ENCODE results near the gene GPX4. TPM values are rescaled to one million over a fixed set of nuclear protein-coding genes. Genes with fewer than 3 reads are reported as not detected.
A peak's percentile ranks its signal among the peaks of the same experiment; 100 is the strongest.

Gene GPX4
- total and polyA plus RNA-seq, 9 of the 15 experiments (the other 6 are each of a cell fraction or from before 2014, with no cell fraction given), result 61.4 to 661 (median 349) TPM

- Histone ChIP-seq H3K9ac (ENCODE audit: insufficient read depth in 1 of 2, low read depth in 2 of 2, low read length in 2 of 2) (no peak overlapping the region; a peak in 1 of 4 replicates), H3K4me2 (ENCODE audit: insufficient read depth, low read length) (no peak overlapping the region), H3K9me1 (ENCODE audit: control insufficient read depth, insufficient read depth, low read length) (no peaks in the 10 kb centered on the region), H3K27ac (ENCODE audit: extremely low read depth, low read depth, low read length) (no peak overlapping the region), H3K79me2 (ENCODE audit: control insufficient read depth, insufficient read depth, low read length) (peaks cover 32% of the 10 kb centered on the region), H3K4me1 (replicated peaks in 1 of 2; ENCODE audit: control insufficient read depth in 2 of 2, insufficient read depth in 2 of 2, low read length in 2 of 2) (peaks cover 4 to 71% of the 10 kb centered on the region in 2 experiments; a peak in 4 of 5 replicates), H3K27me3 (ENCODE audit: control insufficient read depth in 2 of 2, insufficient read depth in 2 of 2, low read length in 2 of 2) (no peaks in the 10 kb centered on the region), H3K36me3 (ENCODE audit: control insufficient read depth, insufficient read depth, low read length) (peaks cover 80% of the 10 kb centered on the region), H4K20me1 (replicated peaks; ENCODE audit: control insufficient read depth, insufficient read depth, low read length) (peaks cover 11% of the 10 kb centered on the region; the same call in 1 of the 2 replicates), H3K9me3 (replicated peaks; ENCODE audit: control insufficient read depth, insufficient read depth, low read depth, low read length) (no peaks in the 10 kb centered on the region), H3K4me3 (no peak overlapping the region), H2AFZ (ENCODE audit: low read depth, low read length) (no peak overlapping the region)
- no CpG with 5 or more reads among the region's 22 CpGs for WGBS (ENCODE audit: insufficient coverage, low coverage, missing lambda C conversion rate)
- no peak for FAIRE-seq
- no TSS peak for BruUV-seq (replicated peaks)
- no peak for ATAC-seq
- TF ChIP-seq CBX1 (IDR thresholded peaks at IDR 0.05; ENCODE audit: low read depth) (no peak), ZNF740 (CRISPR knock-in tag; IDR thresholded peaks at IDR 0.05) (peak; percentile 42; the same call in 1 of the 2 replicates), ZNF740 (tag; IDR thresholded peaks at IDR 0.05) (peak in 1 of 2 experiments; percentile 50; a peak in 1 of 4 replicates)
- intact Hi-C loops (cut with micrococcal nuclease) (no loop called here), in situ Hi-C loops (cut with MboI) (no loop called here)
- ChIA-PET POLR2A (interaction anchor here (0.6 to 1.2 kb wide), 5 partner anchors 15 to 226 kb away, joined by 3 to 4 read pairs (median 3); partner anchors contain the start of gene CNN2), CTCF (ENCODE audit: low intra/inter-chr PET ratio) (no interaction called here)
- DNase-seq (ENCODE audit: extremely low read depth in 1 of 4, low spot score in 3 of 4), result no peak
Measured at GRCh38 chr19:1089891-1090290, 13.9 kb upstream of the GPX4 start.
